ENCODE data around the gene SPIRE2.
A peak's percentile ranks its signal among the peaks of the same experiment; 100 is the strongest.
"Not testable (repeated sequence)": the region's sequence is repeated elsewhere in the genome, so short reads cannot be mapped to it uniquely, and the experiment has no call there.

The SPIRE2 gene

DNA sequence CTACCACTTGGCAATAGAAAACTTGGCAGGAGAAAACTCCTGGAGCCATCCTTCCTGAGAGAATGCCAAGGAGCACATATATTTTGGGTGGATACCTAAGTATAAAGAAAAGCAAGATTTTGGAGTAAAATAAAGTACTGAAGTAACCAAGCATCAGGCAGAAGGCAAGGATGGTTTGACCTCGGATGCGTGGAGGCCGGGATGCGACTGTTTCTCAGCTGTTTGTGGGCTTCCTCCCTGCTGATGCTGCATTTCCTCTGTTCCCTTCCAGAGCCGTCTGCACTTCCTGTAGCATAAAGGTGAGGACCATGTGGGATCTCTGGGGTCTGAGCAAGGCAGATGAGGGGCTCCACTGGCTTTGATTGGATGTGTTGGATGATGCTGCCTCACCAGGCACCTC, 39.6 kb downstream of the SPIRE2 start:
- DNase-seq = no peak

DNA sequence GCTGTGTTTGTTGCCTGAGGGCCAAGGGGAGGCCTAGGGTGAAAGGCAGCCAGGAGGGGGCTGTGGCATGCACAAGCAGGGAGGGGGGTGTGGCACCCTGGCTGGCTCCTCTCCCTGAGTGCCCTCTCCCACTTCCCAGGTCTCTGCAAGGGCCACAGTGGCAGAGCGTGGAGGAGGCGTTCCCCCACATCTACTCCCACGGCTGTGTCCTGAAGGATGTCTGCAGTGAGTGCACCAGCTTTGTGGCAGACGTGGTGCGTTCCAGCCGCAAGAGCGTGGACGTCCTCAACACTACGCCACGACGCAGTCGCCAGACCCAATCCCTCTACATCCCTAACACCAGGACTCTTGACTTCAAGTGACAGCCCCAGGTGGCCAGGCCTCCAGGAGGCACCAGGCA, 41.6 kb downstream of the SPIRE2 start:
- no peak for DNase-seq

DNA sequence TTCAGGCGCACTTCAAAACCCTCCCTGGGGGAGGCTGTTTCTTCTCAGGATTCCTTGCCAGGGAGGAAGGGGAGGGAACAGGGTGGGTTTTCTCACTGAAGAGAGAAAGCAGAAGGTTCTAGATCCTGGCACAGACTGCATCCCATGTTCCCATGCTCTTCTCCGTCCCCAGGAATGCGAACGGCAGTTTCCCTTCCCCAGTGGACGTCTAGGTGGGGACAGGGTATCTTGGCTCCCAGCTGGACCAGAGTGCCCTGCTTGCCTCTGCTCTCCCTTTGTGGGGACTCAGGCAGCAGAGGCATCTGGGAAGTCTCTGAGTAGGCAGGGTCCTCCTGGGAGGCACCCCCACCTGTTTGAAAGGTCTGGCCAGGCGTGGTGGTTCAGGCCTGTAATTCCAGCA, 42.2 kb downstream of the SPIRE2 start:
- no peak for DNase-seq

DNA sequence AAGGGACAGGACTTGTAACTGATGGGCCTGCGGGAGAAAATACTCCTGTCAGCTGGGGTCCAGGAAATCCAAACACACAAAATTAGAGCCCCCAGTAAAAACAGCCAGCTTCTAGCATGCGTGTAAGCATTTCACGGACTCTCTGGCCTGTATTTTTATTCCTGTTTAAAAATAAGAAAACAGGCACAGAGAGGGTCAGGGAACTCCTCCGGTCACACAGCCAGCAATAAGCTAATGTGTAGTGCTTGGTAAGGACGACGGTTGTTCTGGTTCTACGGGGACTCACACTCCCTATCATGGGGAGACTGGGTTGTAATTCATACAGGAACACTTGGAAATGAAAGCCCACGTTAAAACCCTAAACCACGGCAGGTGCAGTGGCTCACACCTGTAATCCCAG, 43.6 kb downstream of the SPIRE2 start:
- DNase-seq = no peak

DNA sequence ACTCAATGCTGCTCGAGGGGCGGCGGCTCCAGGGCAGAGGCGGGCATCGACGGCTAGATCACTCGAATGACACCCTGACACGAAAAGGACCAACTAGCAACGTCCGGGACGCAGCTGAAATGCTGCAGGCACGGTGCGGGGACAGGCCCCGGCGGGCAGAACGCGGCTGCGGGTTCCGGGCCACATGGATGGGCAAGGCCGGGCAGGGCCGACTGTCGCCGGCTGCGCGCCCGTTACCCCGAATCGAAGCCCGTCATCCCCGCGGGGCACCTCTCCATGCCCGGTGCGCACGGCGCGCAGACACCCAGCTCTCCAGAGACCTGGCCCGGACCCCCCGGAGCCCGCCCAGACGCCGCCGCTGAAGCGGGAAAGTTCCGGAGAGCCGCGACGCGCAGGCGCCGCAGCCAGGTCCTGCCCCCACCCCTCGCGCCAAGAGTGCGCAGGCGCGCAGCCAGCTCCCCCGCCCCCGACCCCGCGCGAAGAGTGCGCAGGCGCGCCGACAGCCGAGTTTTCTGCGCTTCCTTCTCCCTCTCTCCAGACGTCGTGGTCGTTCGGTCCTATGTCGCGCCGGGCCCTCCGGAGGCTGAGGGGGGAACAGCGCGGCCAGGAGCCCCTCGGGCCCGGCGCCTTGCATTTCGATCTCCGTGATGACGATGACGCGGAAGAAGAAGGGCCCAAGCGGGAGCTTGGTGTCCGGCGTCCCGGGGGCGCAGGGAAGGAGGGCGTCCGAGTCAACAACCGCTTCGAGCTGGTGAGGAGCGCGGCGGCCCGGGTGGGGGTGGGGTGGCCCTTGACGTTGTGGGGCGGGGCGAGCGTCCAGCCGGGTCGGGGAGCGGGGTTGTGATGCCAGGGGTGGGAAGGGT, 45.1 kb downstream of the SPIRE2 start, which contains the start of gene TCF25:
Gene TCF25 (plus strand): TSS at position 484 of the 863 bp plus-strand sequence. CDS start 76 bp downstream, at position 560.
- peak; percentile 83 to 86 for DNase-seq

DNA sequence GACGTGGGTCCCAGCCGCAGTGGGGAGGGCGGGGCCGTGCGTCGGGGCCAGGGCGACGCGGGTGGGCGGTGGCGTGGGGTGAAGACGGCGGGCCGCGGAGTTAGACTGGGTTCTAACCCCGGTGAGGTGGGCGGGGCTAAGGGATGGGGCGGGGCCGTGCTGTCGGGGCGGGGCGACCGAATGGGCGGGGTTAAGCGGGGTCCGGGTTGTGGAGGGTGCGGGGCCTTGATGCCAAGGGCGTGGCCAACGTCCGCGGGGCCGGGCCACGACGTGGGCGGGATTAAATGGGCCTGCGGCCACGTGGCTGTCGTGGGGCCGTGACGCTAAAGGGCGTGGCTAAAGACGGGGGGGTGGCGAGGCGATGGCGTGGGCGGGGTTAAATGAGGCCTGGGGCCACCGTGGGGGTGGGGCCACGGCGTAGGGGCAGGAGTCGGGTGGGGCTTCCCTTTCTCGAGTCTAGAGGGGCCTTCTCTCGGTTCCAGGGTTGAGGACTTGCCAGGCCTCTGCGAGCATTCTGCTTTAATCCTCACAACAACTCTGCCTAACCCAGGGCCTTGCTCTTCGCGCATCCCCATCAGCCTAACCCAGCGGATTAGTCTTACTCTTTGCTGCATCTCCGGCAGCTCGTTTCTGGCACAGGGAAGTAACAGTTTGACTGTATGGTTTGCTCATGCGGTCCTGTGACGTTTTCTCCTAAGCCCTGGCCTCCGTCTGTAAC, 45.9 kb downstream of the SPIRE2 start:
- DNase-seq = peak; percentile 96 to 97

DNA sequence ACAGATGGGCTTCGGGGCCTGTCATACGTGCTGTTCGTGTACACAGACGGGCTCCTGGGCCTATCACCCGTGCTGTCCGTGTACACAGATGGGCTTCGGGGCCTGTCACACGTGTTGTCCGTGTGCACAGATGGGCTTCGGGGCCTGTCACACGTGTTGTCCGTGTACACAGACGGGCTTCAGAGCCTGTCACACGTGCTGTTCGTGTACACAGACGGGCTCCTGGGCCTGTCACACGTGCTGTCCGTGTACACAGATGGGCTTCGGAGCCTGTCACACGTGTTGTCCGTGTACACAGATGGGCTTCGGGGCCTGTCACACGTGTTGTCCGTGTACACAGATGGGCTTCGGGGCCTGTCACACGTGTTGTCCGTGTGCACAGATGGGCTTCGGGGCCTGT, 50.8 kb downstream of the SPIRE2 start:
- DNase-seq = not testable (repeated sequence)

DNA sequence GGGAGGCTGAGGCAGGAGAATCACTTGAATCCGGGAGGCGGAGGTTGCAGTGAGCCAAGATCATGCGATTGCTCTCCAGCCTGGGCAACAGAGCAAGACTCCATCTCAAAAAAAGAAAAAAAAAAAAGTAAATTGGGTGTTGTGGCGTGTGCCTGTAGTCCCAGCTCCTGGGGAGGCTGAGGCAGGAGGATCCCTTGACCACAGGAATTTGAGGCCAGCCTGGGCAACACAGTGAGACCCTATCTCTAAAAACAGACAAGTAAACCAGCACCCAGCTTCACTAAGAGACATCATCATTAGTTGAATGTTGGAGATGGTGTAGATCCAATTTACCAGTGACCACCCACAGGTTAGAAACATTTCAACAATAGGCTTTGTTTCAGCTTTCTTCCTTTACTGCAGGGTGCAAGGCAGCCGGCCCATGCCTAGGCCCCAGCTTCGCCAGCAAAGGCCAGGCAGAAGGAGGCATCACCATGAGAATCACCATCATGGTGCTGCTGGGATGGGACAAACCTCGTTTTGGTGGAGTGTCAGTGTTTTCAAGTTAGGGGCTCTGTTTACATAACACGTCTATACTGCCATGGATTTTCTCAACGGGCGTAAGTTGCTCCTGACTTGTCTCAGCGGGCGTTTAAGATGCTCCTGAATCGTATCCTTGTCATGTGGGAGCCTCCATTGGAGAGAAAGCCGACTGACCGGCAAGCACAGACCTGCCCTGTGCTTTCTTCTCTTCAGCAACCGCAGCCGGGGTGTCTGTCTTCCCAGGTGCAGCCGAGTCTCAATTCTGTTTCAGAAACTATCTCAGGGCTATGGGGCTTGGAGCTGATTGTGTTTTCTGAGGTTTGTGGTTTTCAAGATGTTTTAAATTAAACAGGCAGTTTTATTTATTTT, 52.4 kb downstream of the SPIRE2 start:
- DNase-seq = no peak

DNA sequence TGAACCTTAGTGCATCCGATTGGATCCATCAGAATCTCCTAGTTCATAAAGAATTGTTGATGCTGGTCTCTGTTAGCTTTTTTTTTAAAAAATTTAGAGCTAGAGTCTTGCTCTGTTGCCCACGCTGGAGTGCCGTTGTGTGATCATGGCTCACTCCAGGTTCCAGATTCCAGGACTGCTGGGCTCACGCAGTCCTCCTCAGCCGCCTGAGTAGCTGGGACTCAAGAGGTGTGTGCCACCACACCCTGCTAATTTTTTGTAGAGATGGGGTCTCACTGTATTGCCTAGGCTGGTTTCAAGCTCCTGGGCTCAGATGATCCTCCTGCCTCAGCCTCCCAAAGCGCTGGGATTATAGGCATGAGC, 53.1 kb downstream of the SPIRE2 start:
- no peak for DNase-seq

DNA sequence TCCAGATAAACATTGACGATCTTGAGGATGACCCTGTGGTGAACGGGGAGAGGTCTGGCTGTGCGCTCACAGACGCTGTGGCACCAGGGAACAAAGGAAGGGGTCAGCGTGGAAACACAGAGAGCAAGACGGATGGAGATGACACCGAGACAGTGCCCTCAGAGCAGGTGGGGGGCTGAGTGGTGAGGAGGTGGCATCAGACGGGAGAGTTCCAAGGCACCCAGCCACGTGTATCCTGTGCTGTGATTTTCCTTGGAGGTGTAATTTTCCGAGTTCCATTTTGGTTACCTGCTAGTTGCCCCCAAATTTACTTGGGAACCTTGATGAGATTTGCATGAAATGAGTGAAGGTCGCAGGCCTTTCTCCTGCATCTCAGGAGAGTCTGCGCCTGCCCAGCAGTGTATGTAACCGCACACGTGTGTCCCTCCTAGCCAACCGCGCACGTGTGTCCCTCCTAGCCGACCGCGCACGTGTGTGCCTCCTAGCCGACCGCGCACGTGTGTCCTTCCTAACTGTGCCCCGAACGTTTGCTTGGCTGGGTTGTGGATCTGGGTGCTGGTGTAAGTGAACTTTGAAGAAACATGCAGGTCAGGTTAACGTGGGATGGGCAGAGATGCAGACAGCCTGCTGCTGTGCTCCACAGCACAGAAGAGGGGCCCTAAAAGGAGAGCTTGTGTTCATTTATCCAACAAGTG, 55.2 kb downstream of the SPIRE2 start:
- DNase-seq = no peak

DNA sequence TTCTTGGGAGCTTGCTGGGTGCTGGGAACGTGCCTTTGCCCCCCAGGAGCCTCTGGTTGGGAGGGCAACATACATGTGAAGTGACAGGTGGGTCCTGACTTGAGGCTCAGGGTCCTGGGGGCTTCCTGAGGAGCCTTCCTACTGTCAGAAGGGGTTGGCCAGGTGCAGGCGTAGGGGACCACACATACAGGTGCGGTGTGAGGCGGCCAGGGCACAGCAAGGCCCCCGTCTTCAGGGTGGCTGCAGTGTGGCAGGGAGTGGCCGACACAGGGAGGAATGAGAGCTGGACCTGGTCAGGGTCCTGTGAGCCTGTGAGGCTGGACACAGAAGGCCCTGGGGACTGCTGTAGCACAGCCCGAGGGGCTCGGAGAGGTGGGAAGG, 55.8 kb downstream of the SPIRE2 start:
- DNase-seq = no peak

DNA sequence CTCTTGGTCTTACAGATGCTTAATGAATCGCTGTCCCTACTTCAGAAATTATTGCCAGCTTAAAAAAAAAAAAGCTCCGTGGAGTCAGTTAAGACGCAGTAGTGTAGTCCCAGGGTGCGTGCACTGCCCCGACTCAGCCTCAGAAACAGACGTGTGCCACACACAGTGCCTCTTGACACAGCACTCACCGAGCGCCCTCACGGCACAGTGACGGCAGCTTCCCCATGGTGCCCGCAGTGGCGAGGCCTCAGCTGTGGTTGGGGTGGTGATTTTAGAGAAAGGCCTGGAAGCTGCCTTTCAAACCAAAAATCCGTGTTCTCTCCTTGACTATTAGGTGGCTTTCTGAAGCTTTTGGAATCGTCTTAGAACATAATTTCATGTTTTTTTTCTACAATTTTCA, 59.0 kb downstream of the SPIRE2 start:
- DNase-seq = no peak

DNA sequence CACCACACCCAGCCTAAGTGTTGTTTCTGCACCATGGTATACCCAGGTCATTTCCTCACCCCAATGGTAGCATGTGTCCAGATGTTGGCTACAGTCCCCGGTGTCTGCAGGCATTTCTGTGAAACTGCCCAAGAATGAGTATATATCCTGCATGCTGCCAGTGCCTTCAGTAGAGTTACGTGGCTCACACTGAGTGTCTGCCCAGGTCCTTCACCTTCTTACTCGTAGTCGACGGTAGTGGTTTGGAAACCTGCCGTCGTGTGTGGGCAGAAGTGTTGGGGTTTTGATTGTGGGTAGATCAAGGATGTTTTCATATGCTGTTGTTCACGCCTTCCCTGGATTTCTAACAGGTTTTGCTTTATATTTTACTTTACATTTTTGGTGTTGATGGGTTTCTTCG, 61.9 kb downstream of the SPIRE2 start:
- DNase-seq = peak; percentile 51 to 63

DNA sequence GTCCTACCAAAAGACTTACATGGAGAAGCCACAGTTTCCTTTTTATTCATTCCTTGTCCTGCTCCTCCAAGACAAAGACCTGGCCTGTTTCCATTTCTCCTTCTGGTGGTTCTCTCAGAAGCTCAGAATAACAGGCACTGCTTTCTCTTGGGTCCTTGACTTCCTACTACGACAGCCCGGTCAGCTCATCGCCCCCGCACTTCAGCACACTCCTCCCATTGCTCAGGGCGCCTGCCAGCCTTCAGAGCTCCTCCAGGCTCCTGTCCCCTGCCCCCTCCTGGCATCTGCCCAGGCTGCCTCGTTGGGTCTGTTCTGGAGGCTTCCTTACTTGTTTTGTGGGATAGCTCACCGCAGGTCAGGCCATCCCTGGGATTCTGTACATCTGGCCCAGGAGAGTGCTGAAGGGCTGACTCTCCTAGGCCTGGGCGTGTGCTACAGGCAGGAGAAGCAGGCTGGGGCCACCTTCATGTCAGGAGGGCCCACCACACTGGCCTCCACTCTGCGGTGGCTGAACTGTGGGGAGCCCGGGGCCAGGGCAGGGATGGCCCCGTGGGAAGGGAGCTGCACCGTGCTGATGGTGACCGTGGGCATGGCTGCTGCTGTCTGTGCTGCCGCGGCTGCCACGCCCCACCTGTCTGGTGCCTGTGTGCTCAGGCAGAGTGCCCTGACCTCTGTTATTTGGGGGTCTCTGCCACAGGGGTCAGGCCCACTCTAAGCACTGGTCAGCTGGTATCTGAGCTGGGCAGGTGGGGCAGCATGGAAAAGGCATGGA, 62.8 kb downstream of the SPIRE2 start:
- no peak for DNase-seq

DNA sequence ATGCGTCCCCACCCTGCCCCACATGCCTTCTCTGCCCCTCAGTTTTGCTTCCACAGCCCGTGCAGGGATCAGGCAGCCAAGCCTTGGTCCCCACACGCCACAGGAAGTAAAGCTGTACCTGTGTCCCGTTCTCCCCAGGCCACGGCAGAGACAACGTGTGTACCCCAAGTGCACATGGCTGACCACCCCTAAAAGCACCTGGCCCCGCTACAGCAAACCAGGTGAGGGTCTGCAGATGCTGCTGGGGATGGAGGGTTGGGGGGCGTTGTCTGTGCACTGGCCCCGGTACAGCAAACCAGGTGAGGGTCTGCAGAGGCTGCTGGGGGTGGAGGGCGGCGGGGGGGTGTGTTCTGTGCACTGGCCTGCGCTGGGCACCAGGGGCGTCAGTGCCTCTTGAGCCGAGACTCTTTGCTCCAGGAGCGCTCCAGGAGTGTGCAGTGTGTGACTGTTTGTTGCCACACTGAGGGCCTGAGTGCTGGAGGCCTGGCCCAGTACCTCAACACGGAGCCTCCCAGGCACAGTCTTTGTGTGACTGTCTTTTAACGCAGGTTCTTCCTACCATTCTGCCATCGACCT, 63.9 kb downstream of the SPIRE2 start:
- DNase-seq = no peak

DNA sequence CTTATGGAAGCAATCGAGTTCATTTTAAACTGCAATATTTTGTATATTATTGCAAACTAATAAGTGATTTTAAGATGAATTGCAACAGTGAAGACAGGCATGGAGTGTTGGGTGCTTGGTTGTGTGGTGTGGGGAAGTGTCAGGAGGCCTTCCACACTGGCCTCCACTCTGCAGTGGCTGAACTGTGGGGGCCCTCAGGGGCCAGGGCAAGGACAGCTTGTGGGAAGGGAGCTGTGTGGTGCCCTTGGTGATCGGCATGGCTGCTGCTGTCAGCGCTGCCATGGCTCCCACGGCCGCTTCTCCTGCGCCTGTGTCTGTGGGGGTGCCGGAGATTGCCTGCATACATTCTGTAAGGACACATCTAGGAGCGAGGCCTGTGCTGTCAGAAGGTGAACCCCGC, 64.4 kb downstream of the SPIRE2 start:
- no peak for DNase-seq

DNA sequence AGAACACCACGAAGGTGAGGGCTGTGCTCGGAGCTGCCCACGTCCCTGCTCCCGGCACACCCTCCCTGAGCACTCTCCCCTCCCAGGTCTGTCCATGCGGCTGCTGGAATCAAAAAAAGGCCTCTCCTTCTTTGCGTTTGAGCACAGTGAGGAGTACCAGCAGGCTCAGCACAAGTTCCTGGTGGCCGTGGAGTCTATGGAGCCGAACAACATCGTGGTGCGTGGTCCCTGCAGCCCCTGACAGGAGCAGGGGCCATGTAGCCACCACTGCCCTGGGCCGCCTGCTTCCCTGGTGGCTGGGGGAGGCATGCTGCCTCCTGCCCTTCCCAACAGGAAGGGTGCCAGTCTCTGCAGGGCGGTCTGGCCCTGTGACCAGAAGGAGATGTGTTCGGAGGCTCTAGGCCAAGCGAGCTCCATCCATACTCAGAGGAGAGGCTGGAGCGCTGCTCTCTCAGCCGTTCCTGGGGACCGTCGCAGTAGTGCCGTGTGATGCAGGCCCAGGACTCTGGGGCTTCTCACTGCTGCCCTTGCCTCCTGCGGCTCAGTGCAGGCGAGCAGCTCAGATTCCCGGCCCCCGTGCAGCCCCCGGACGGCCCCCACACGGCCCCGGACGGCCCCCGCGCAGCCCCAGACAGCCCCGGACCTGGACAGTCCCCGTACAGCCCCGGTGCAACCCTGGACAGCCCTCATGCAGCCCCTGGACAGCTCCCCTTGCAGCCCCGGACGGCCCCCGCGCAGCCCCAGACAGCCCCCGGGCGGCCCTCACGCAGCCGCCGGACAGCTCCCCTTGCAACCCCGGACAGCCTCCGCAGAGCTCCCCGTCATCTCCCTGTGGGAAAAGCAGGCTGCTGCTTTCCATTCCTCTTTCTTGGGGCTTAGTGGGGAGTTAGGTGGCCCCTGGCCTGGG, 65.6 kb downstream of the SPIRE2 start:
- DNase-seq = no peak

DNA sequence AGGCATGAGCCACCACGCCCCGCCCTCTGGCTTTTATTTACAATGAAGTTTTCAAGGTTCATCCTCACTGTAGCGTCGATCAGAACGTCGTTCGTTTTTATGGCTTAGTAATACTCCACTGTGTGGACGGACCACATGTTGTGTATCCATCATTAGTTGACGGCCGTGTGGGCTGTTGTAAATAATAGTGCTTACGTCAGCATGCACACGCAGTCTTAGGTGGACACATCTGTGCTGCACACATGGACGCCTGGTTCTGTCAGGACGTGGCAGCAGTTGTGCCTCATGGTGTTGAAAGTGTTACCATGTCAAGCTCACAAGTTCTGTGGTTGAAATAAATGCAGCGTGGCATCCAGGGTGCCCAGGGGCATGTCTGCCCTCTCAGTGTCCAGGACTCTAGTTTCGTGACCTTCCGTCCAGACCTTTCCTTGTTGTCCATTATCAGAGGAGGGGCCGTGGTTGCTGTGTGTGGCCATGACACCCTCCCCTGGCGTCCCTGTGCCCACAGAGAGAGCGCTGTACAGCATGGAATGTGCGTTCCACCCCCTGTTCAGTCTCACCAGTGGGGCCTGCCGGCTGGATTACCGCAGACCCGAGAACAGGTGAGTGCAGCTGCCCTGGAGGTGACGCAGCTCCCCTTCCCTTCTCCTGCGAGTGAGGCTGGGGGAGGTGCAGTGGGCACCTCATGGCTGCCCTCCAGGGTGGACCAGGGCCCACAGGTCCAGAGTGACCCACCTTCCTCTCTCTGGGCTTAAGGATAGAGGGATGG, 67.4 kb downstream of the SPIRE2 start:
- no peak for DNase-seq

DNA sequence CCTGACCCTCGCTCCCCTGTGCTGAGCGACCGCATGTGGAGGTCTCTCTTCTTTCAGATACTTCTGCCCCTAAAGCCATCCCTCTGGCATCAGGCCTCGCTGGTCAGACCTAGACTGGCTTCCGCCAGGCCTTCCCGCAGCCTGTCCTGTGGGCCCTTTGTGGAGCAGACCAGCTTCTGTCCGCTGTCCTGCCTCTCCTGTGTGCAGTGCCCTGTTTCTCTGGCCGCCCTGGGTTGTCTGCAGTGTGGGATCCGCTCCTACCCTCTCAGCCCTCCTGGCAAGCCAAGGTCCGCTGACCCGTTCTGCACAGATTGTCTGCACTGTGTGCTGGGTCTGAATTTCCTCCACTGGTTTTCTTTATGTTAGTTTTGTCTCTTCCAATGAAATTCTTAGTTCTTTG, 68.9 kb downstream of the SPIRE2 start:
- no peak for DNase-seq

Measured in activated CD4-positive, alpha-beta T cell treated with anti-CD3 and anti-CD28 coated beads, Interleukin-2, amount 50 U/mL, for 48 hours (primary cell).